IMR-90 (cell line): ENCODE data around the gene TNFRSF11A. TPM values are rescaled to one million over a fixed set of nuclear protein-coding genes. Genes with fewer than 3 reads are reported as not detected.

ENCODE experiments used
- ATAC-seq: fragments of 200-7000 bp; cut with Tn5 transposase; 2 replicates; pipeline ENCODE4 v1.9.1; 2020; ENCODE audit warnings: low read depth, mild to moderate bottlenecking, moderate library complexity
- BruUV-seq: library from RNA; stranded (reverse); fragments of 400-500 nt; replicated peaks from 2 replicates; lab custom pipeline; 2021; lab: Mats Ljungman, UMichigan
- CTCF ChIA-PET: fragments of 300-600 bp; formaldehyde crosslinking; extraction: SDS; loops from one replicate; lab custom pipeline; 2021; ENCODE audit warnings: antibody characterized with exemption; lab: Yijun Ruan, JAX
- POLR2A ChIA-PET: fragments of 300-600 bp; sonication (Branson Sonifier 250); formaldehyde crosslinking; loops from one replicate; lab custom pipeline; 2022; ENCODE audit warnings: antibody characterized with exemption; ENCODE audit not compliant: unreplicated experiment; lab: Charles Lee
- DNase-seq: peaks from one replicate; pipeline ENCODE4 v3.0.0; 2013
- H2AFZ ChIP-seq: replicated peaks from 2 replicates; pipeline ENCODE3; 2013; ENCODE audit warnings: low read length, mild to moderate bottlenecking; ENCODE audit not compliant: poor library complexity
- H2AK5ac ChIP-seq: 2 replicates; pipeline ENCODE4 v1.6.1; 2013; ENCODE audit warnings: low read depth, low read length, inconsistent platforms
- H2AK9ac ChIP-seq: replicated peaks from 2 replicates; pipeline ENCODE3; 2013; ENCODE audit warnings: mild to moderate bottlenecking, low read depth, low read length, moderate library complexity; ENCODE audit not compliant: poor library complexity
- H2BK120ac ChIP-seq: 2 replicates; pipeline ENCODE4 v1.6.1; 2013; ENCODE audit warnings: low read depth, low read length, inconsistent platforms
- H2BK15ac ChIP-seq: 3 replicates; pipeline ENCODE4 v1.6.1; 2013; ENCODE audit warnings: low read depth, low read length, inconsistent platforms
- H2BK20ac ChIP-seq: 2 replicates; pipeline ENCODE4 v1.6.1; 2013; ENCODE audit warnings: low read depth, mild to moderate bottlenecking, inconsistent platforms, low read length, moderate library complexity
- H2BK5ac ChIP-seq: 2 replicates; pipeline ENCODE4 v1.6.1; 2013; ENCODE audit warnings: mild to moderate bottlenecking, low read depth, low read length, inconsistent platforms; ENCODE audit not compliant: poor library complexity, severe bottlenecking
- H3K14ac ChIP-seq: replicated peaks from 2 replicates; pipeline ENCODE4 v1.6.1; 2013; ENCODE audit warnings: low read depth, low read length, inconsistent platforms
- H3K18ac ChIP-seq: 2 replicates; pipeline ENCODE4 v1.6.1; 2013; ENCODE audit warnings: low read depth, low read length, control low read depth
- H3K23ac ChIP-seq: 2 replicates; pipeline ENCODE4 v1.6.1; 2013; ENCODE audit warnings: low read depth, low read length, inconsistent platforms
- H3K27ac ChIP-seq: 2 replicates; pipeline ENCODE4 v1.5.1; 2013; ENCODE audit warnings: mild to moderate bottlenecking, control low read depth, low read length; ENCODE audit not compliant: insufficient read depth
- H3K27me3 ChIP-seq: 2 replicates; pipeline ENCODE4 v1.6.1; 2013; ENCODE audit warnings: low read length; ENCODE audit not compliant: control insufficient read depth, insufficient read depth
- H3K36me3 ChIP-seq: 2 replicates; pipeline ENCODE4 v1.6.1; 2013; ENCODE audit warnings: low read length, mixed read lengths; ENCODE audit not compliant: control insufficient read depth, insufficient read depth
- H3K4ac ChIP-seq: 2 replicates; pipeline ENCODE4 v1.6.1; 2013; ENCODE audit warnings: low read depth, low read length, inconsistent platforms
- H3K4me1 ChIP-seq: 2 replicates; pipeline ENCODE4 v1.6.1; 2013; ENCODE audit warnings: low read length, mixed read lengths; ENCODE audit not compliant: control insufficient read depth, insufficient read depth
- H3K4me2 ChIP-seq: 2 replicates; pipeline ENCODE4 v1.6.1; 2013; ENCODE audit warnings: low read depth, mild to moderate bottlenecking, control low read depth, low read length, moderate library complexity
- H3K4me3 ChIP-seq: 2 replicates; pipeline ENCODE4 v1.5.1; 2013; ENCODE audit warnings: low read depth, mild to moderate bottlenecking, control low read depth, low read length, moderate library complexity; ENCODE audit not compliant: insufficient read depth
- H3K56ac ChIP-seq: 2 replicates; pipeline ENCODE4 v1.6.1; 2013; ENCODE audit warnings: low read length, inconsistent platforms; ENCODE audit not compliant: insufficient read depth; ENCODE audit errors: extremely low read depth
- H3K79me1 ChIP-seq, 2 experiments: 2 replicates each; pipeline ENCODE4 v1.6.1; 2013; ENCODE audit warnings: low read length in 2 of 2, inconsistent platforms in 1 of 2, low read depth in 1 of 2
- H3K9ac ChIP-seq: 2 replicates; pipeline ENCODE4 v1.6.1; 2013; ENCODE audit warnings: low read depth, low read length, control low read depth
- H3K9me1 ChIP-seq: 2 replicates; pipeline ENCODE4 v1.6.1; 2013; ENCODE audit warnings: low read length, inconsistent platforms; ENCODE audit not compliant: insufficient read depth
- H3K9me3 ChIP-seq: 2 replicates; pipeline ENCODE4 v1.6.1; 2013; ENCODE audit warnings: low read length; ENCODE audit not compliant: control insufficient read depth, insufficient read depth
- H4K20me1 ChIP-seq: 2 replicates; pipeline ENCODE4 v1.6.1; 2013; ENCODE audit warnings: low read length, inconsistent platforms; ENCODE audit not compliant: insufficient read depth
- H4K5ac ChIP-seq: 2 replicates; pipeline ENCODE4 v1.6.1; 2013; ENCODE audit warnings: mild to moderate bottlenecking, low read depth, low read length, control low read depth
- H4K8ac ChIP-seq, 2 experiments: 2 replicates each; pipeline ENCODE4 v1.6.1; 2013; ENCODE audit warnings: low read depth in 2 of 2, low read length in 2 of 2, control low read depth in 1 of 2, inconsistent platforms in 1 of 2
- H4K91ac ChIP-seq: 2 replicates; pipeline ENCODE4 v1.6.1; 2013; ENCODE audit warnings: low read depth, low read length, inconsistent platforms; ENCODE audit not compliant: insufficient read depth
- BHLHE40 ChIP-seq: fragments of 150-350 bp; IDR thresholded peaks from 2 replicates; pipeline ENCODE4 v1.6.1; 2016; ENCODE audit warnings: mild to moderate bottlenecking, low read depth, low read length
- CEBPB ChIP-seq: IDR thresholded peaks from 2 replicates; pipeline ENCODE4 v1.6.1; 2012; ENCODE audit warnings: low read depth, low read length, improper control_type of control experiment
- CHD1 ChIP-seq: IDR thresholded peaks from 2 replicates; pipeline ENCODE4 v1.6.1; 2012; ENCODE audit warnings: low read depth, low read length, improper control_type of control experiment
- FOS ChIP-seq: fragments of 150-350 bp; IDR thresholded peaks from 2 replicates; pipeline ENCODE4 v1.6.1; 2016; ENCODE audit warnings: low read depth, low read length
- MAFK ChIP-seq: IDR thresholded peaks from 2 replicates; pipeline ENCODE4 v1.6.1; 2012; ENCODE audit warnings: low read depth, low read length, improper control_type of control experiment
- MAZ ChIP-seq: IDR thresholded peaks from 2 replicates; pipeline ENCODE4 v1.6.1; 2012; ENCODE audit warnings: low read depth, mild to moderate bottlenecking, low read length, improper control_type of control experiment, moderate library complexity, borderline replicate concordance
- MXI1 ChIP-seq: IDR thresholded peaks from 2 replicates; pipeline ENCODE4 v1.6.1; 2012; ENCODE audit warnings: low read depth, mild to moderate bottlenecking, low read length, moderate library complexity, borderline replicate concordance
- NFE2L2 ChIP-seq: fragments of 150-350 bp; IDR thresholded peaks from 2 replicates; pipeline ENCODE4 v1.6.1; 2016; ENCODE audit warnings: low read depth, mild to moderate bottlenecking, low read length
- POLR2A ChIP-seq: IDR thresholded peaks from 2 replicates; pipeline ENCODE4 v1.6.1; 2012; ENCODE audit warnings: mild to moderate bottlenecking, low read depth, low read length
- RAD21 ChIP-seq: IDR thresholded peaks from 2 replicates; pipeline ENCODE4 v1.6.1; 2012; ENCODE audit warnings: low read length, improper control_type of control experiment
- RCOR1 ChIP-seq: IDR thresholded peaks from 2 replicates; pipeline ENCODE4 v1.6.1; 2012; ENCODE audit warnings: mild to moderate bottlenecking, low read length, improper control_type of control experiment; ENCODE audit not compliant: insufficient replicate concordance
- RFX5 ChIP-seq: IDR thresholded peaks from 2 replicates; pipeline ENCODE4 v1.8.0; 2012; ENCODE audit warnings: low read depth, mild to moderate bottlenecking, low read length, moderate library complexity
- SMC3 ChIP-seq: fragments of 150-350 bp; IDR thresholded peaks from 2 replicates; pipeline ENCODE4 v1.6.1; 2016; ENCODE audit warnings: low read depth, mild to moderate bottlenecking, antibody characterized with exemption, low read length, moderate library complexity
- WGBS, 2 experiments: methylation state at CpG; one replicate each; pipeline versions ENCODE4 v1.1.5 to v1.1.7; 2013; ENCODE audit warnings: missing lambda C conversion rate in 2 of 2; ENCODE audit not compliant: insufficient read length in 1 of 2; ENCODE audit errors: extremely low coverage in 2 of 2; 5-methylcytosine and 5-hydroxymethylcytosine counted together
- dilution Hi-C: fragments of 300-500 bp; cut with HindIII; formaldehyde crosslinking; loops from one replicate; pipeline ENCODE4 v1.14.3; 2018; ENCODE audit warnings: low sequenced_read_pairs; ENCODE audit not compliant: unreplicated experiment
- in situ Hi-C: fragments of 300-500 bp; cut with MboI; formaldehyde crosslinking; loops from 3 replicates; pipeline ENCODE4 v1.14.3; 2019; ENCODE audit warnings: low sequenced_read_pairs, inconsistent platforms, mixed read lengths
- intact Hi-C: fragments of 100-400 bp; cut with micrococcal nuclease; formaldehyde crosslinking; loops from 2 replicates; pipeline ENCODE4 v1.10.0; 2022
- polyA plus RNA-seq, 3 experiments: library from polyadenylated mRNA; depleted of rRNA; stranded (reverse); fragments of >200 nt; gene quantifications; 2 replicates each; pipeline ENCODE4 v1.2.3, GENCODE V29; 2012; ENCODE audit warnings: low replicate concordance in 1 of 3
- total RNA-seq: library from RNA; depleted of rRNA; stranded (reverse); fragments of >200 nt; gene quantifications from 2 replicates; pipeline ENCODE4 v1.2.3, GENCODE V29; 2012
- TF ChIP-seq, protein P1 (sequence below): conservative IDR thresholded peaks from 2 replicates; pipeline ENCODE4 v1.5.1; 2012; ENCODE audit warnings: mild to moderate bottlenecking, low read depth, low read length, improper control_type of control experiment
- TF ChIP-seq, protein P2 (sequence below): fragments of 150-350 bp; IDR thresholded peaks from 2 replicates; pipeline ENCODE4 v1.6.1; 2016; ENCODE audit warnings: low read depth, mild to moderate bottlenecking, low read length, moderate library complexity, borderline replicate concordance
- TF ChIP-seq, protein P3 (sequence below): fragments of 150-350 bp; IDR thresholded peaks from 2 replicates; pipeline ENCODE4 v1.6.1; 2017; ENCODE audit warnings: mild to moderate bottlenecking, antibody characterized with exemption, low read length, low read depth

TNFRSF11A gene
- total and polyA plus RNA-seq, 2 of the 4 experiments (the other 2 are of a cell fraction): under 0.01 TPM; not detected in 1

DNA sequence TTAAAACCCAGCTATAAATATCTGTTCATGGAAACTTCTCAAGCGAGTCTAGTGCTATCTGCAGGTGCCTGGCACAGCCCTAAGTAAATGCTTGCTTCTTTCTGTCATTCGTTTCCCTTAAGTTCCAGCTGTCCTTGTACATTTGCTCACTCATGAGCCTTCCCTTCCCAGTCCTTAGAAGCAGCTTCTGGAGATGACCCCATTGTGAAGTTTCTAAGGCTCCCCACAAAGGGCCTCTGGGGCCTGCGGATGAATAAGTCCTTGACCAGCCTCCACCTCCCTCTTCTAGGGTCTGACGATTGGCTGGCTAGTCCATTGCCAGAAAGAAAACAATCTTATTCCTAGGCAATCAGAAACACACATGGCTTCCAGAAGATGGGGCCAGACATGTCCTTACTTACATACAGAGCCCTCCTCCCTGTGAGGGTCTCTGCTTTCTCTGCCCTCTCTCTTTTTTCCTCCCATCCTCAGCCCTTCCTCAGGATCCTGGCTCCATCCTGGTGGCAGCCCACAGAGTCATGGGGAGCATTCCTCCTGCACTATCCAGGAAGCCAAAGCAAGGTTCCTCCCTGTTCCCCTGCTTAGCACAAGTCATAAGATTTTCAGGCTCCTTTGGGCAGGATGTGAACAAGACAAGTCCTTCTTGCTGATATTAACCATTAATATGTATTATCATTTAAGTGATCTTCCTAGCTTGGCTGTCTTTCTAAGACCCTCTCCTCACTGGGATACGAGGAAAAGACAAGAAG lies 87.3 kb downstream of the TNFRSF11A start:
- intact Hi-C loops: no loop called here
- H3K14ac ChIP-seq: no peak overlapping the region
- H3K4me2 ChIP-seq: no peak overlapping the region
- no peak for ATAC-seq
- no peak overlapping the region for H3K56ac ChIP-seq
- no peaks in the 10 kb centered on the region for H3K4me1 ChIP-seq
- no peak overlapping the region for H2AK5ac ChIP-seq
- DNase-seq: no peak
- peaks cover 8% of the 10 kb centered on the region for H3K27me3 ChIP-seq
- no peak overlapping the region for H2BK20ac ChIP-seq
- H3K27ac ChIP-seq: no peak overlapping the region
- no peak overlapping the region for H3K18ac ChIP-seq
- no peak overlapping the region for H2AK9ac ChIP-seq
- no peaks in the 10 kb centered on the region for H3K9me1 ChIP-seq
- BruUV-seq: no TSS peak
- WGBS, 2 experiments: 41% methylated on average over 2 of the region's 5 CpGs; no CpG with 5 or more reads in 1 of the 2 experiments
- no peak overlapping the region for H2BK15ac ChIP-seq
- in situ Hi-C loops: no loop called here
- H2BK5ac ChIP-seq: no peak overlapping the region
- H3K36me3 ChIP-seq: no peaks in the 10 kb centered on the region
- no peak overlapping the region for H3K4me3 ChIP-seq
- dilution Hi-C loops: no loop called here
- H2AFZ ChIP-seq: no peak overlapping the region
- no peaks in the 10 kb centered on the region for H4K20me1 ChIP-seq
- no peak overlapping the region for H3K4ac ChIP-seq
- no peak overlapping the region for H4K5ac ChIP-seq
- ChIA-PET CTCF (no interaction called here), POLR2A (no interaction called here)
- H3K9me3 ChIP-seq: peaks cover 2% of the 10 kb centered on the region; the same call in 1 of the 2 replicates
- H3K79me1 ChIP-seq: no peaks in the 10 kb centered on the region
- TF ChIP-seq MAZ (no peak), RAD21 (no peak), FOS (no peak), MXI1 (no peak), MAFK (no peak), RFX5 (no peak), CHD1 (no peak), POLR2A (no peak), RCOR1 (no peak), NFE2L2 (no peak), SMC3 (no peak), CEBPB (no peak), BHLHE40 (no peak)
- TF ChIP-seq, protein P1, sequence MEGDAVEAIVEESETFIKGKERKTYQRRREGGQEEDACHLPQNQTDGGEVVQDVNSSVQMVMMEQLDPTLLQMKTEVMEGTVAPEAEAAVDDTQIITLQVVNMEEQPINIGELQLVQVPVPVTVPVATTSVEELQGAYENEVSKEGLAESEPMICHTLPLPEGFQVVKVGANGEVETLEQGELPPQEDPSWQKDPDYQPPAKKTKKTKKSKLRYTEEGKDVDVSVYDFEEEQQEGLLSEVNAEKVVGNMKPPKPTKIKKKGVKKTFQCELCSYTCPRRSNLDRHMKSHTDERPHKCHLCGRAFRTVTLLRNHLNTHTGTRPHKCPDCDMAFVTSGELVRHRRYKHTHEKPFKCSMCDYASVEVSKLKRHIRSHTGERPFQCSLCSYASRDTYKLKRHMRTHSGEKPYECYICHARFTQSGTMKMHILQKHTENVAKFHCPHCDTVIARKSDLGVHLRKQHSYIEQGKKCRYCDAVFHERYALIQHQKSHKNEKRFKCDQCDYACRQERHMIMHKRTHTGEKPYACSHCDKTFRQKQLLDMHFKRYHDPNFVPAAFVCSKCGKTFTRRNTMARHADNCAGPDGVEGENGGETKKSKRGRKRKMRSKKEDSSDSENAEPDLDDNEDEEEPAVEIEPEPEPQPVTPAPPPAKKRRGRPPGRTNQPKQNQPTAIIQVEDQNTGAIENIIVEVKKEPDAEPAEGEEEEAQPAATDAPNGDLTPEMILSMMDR: no peak
- TF ChIP-seq, protein P2, sequence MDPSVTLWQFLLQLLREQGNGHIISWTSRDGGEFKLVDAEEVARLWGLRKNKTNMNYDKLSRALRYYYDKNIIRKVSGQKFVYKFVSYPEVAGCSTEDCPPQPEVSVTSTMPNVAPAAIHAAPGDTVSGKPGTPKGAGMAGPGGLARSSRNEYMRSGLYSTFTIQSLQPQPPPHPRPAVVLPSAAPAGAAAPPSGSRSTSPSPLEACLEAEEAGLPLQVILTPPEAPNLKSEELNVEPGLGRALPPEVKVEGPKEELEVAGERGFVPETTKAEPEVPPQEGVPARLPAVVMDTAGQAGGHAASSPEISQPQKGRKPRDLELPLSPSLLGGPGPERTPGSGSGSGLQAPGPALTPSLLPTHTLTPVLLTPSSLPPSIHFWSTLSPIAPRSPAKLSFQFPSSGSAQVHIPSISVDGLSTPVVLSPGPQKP: no peak
- TF ChIP-seq, protein P3, sequence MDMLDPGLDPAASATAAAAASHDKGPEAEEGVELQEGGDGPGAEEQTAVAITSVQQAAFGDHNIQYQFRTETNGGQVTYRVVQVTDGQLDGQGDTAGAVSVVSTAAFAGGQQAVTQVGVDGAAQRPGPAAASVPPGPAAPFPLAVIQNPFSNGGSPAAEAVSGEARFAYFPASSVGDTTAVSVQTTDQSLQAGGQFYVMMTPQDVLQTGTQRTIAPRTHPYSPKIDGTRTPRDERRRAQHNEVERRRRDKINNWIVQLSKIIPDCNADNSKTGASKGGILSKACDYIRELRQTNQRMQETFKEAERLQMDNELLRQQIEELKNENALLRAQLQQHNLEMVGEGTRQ: no peak
- H4K91ac ChIP-seq: no peak overlapping the region
- no peak overlapping the region for H2BK120ac ChIP-seq
- no peak overlapping the region for H4K8ac ChIP-seq
- H3K23ac ChIP-seq: no peak overlapping the region
- no peak overlapping the region for H3K9ac ChIP-seq
